ENCODE measurements around the gene HPSE2.

HPSE2 gene

DNA sequence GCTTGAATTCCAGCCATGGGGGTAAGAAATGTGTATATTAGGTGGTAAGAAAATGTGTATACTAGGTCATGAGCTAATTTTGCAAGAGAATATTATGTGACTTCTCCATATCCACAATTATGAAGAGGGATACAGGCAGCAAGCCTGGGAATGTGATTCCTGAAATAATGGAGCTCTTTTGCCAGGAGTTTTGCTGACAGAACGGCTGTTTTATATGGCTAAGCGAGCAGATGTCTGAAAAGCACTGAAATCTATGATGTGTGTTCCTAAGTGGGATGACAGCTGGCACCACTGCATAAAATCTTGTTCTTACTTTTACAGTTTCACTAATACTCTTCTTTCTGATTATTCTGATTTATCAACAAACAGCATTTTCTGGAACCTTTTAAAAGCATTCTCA is 402.9 kb downstream of the HPSE2 start:
- no peak for DNase-seq (ENCODE audit: low read depth)

DNA sequence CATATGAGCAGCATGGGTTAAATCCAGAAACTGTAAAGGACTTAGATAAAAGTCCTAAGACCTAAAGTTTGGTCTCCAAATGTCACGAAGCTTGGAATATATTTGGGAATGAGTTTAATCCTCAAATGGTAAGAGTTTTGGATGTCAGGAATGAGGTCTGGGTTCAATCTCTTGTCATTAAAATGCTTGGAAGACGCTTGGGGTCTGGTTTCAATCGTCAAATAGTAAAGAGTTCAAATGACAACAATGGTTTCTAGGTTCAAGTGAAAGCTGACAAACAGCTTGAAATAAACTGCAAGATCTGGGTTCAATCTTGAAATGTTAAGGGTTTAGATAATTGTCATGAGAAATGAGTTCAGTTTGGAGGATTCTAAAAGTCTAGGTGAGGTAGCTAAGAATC is 403.5 kb downstream of the HPSE2 start:
- DNase-seq (ENCODE audit: low read depth) = no peak

DNA sequence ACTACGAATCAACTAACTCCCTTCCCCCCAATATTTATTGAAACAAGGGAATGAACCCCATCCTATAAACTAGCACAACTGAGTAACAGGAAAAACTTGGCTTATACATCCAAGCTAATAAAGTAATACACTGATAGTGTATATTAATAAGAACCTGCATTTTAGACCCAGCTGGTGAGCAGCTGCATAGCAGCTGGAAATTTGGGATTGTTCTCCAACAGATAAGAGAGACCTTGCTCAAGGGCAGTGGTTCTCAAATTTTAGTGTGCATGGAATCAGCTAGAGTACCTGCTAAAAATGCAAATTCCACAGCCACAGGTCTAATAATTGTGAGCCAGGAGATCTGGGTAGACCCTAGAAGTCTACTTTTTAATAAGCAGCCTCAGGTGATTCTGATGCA is 404.3 kb downstream of the HPSE2 start:
- DNase-seq (ENCODE audit: low read depth) = no peak

DNA sequence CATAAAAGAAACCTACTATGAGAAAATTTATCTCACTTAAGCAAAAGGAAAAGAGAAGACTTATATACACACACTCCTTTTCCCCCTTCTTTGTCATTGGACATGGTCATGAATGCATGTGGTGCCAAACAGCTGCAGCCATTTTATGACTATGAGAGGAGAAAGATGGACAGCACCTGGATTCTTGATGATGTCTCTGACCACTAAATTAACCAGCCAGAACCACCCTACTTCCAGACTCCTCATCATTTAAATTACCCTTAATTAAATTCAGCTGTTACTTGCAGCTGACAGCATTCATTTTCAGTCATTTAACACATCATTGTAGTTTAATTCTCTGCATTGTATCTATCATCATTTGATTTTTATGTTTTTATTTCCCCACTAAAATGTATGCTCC is 409.9 kb downstream of the HPSE2 start:
- no peak for DNase-seq (ENCODE audit: low read depth)

DNA sequence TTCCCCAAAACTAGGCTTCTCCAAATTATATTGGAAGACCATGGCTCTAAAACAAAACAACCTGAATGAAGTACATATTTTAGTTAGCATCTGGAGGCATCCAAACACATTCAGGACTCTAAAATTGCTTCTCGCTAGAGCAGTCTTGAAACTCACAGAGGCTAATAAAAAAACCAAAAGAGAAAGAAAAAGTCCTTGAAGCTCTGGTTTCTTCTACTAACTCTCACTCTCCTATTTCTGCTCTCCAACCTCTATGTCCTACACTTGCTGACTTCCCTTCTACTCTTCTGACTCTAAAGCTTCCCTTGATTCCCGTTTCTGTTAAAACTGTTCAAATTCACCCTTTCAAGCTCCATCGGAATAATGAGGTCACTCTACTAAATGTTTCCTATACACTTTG is 418.3 kb downstream of the HPSE2 start:
- no peak for DNase-seq (ENCODE audit: low read depth)

DNA sequence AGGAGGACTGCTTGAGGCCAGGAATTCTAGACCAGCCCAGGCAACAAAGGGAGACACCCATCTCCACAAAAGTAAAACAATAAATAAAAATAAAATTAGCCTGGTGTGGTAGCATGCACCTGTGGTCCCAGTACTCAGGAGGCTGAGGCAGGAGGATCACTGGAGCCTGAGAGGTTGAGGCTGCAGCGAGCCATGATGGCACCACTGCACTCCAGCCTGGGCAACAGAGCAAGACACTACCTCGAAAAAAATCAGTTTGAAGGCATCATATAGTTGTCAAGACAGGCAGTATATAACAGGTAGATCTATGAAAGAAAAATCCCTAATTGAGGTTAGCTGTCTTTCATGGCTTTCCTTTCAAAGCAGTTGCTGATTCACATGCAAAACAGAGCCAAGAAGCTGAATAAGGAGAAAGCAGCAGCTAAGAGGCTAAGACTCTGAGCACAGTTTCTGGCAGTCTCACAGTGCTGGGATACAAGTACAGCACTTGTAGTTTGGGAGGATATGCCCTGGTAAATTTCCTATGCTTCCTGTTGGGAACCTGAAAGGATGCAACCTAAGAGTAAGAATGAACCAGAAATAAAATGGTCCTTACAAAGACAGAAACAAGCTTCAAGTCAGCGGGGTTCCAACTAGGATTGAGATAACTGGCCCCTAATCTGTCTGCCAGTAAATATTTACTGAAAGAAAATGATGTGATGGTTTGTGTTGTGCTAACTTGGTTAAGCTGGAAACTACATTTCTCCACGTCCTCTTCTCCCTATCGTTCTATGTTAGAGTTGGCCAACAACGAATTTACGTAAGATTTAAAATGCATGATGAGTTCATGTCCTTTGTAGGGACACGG is 420.4 kb downstream of the HPSE2 start:
- no peak for DNase-seq (ENCODE audit: low read depth)

DNA sequence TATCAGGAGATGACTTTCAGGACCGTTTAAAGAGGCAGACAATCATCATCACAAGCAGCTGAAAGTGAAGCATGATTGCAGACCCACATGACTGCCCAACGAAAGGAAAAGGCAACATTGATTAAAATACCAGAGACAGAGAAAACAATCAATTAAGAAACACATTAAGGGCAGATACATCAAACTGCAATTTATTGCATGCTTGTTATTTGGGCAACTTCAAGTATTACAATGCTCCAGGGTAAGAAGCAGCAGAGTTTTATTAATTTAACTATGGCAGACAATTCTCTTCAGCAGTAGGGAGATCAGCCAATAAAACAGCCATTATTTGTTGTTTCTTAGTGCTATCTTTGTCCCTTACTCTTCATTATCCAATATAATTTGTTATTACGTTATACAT is 421.2 kb downstream of the HPSE2 start:
- DNase-seq (ENCODE audit: low read depth) = no peak

DNA sequence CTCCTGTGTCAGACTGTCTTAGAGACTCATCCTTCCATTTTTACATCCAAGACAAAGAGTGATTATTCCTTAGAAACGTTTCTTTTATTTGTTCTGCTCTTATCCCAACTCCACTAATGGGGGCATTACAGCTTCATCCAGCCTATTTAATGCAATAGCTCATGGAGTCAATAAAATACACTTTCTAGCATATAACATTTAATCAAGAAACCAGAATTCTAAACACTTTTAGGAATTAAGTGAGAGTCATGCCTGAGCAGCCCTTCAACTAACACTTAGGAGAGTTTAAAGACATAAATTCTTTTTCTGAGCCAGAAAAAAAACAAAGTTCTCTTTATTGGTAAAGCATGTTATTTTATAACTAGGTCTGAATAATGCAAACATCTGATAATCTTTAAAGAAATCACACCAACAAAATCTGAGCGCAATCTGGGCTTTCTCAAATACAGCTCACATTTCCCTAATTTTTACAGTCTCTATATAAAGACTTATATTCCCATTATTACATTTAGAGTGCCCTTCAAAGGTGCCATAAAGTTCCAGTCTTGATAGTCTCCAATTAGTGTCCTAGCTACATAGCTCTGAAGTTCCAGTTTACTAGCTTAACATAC is 427.3 kb downstream of the HPSE2 start:
- DNase-seq (ENCODE audit: low read depth) = no peak

DNA sequence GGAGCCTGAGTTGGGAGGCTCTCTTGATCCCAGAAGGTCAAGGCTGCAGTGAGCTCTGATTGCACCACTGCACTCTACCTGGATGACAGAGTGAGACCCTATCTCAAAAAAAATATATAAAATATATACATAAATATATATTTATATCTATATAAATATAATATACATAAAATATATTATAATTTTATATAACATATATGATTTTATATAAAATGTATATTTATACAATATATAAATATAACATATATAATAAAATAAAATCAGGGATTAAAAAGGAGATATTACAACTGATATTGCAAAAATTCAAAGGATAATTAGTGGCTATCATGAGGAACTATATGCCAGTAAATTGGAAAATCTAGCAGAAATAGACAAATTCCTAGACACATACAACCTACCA is 435.4 kb downstream of the HPSE2 start:
- no peak for DNase-seq (ENCODE audit: low read depth)

DNA sequence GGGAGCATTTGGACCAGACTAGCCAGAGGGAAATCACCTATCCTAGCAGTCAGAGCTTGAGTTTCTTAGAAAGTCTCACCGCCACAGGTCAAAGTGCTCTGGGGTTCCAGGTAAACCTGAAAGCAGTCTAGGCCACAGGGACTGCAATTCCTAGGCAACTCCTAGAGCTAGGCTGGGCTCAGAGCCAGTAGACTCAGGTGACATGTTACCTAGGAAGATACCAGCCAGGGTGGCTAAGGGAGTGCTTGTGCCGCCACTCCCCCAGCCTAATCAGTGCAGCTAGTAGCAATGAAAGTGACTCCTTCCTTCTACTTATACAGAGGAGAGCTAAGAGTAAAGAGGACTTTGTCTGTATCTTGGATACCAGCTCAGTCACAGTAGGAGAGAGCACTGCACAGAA is 440.2 kb downstream of the HPSE2 start:
- DNase-seq (ENCODE audit: low read depth) = no peak

DNA sequence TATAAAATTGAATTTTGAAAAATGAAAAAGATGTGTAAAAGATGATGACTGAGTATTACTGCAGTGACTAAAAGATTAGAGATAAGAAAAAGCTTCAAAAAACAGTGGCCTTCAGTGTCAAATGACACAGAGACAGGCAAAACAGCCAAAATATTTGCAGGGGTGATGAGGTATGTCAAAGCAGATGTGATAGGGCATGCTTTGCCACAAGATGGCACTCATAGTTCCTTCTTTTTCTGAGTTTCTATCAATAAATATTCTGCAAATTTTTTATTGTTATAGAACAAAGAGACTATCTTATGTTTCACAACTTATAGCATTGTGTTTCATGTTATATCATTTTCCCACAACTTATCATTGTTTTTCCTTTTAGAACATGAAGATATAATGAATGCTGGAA is 444.8 kb downstream of the HPSE2 start:
- DNase-seq (ENCODE audit: low read depth) = no peak

DNA sequence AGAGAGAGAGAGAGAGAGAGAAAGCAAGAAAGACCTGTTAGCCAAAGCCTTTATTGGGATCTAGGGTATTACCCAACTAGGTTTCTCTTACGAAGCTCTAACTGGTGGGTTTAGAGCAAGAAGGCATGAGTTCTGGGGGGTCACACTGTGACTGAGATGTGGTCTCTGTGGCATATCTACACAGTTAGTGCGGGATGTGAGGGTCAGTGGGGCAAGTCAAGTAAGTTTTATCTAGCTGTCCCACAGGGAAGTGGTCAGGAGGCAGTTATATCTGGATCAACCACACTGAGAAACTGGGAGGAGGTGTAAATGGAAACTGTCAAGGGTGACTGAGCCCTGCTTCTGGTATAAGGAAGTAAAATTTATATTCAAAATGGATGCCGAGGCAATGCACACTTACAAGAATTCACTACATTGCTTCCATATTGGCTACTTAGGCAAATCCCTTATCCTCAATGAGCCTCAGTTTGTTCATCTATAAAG is 457.3 kb downstream of the HPSE2 start:
- DNase-seq (ENCODE audit: low read depth) = no peak

DNA sequence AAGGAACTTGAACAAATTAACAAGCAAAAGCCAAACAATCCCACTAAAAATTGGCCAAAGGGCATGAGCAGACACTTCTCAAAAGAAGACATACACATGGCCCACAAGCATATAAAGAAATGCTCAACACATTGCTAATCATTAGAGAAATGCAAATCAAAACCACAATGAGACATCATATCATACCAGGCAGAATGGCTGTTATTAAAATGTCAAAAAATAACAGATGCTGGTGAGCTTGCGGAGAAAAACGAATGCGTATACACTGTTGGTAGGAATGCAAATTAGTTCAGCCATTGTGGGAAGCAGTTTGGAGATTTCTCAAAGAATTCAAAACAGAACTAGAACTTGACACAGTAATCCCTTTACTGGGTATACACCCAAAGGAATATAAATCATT is 477.2 kb downstream of the HPSE2 start:
- DNase-seq (ENCODE audit: low read depth) = no peak

DNA sequence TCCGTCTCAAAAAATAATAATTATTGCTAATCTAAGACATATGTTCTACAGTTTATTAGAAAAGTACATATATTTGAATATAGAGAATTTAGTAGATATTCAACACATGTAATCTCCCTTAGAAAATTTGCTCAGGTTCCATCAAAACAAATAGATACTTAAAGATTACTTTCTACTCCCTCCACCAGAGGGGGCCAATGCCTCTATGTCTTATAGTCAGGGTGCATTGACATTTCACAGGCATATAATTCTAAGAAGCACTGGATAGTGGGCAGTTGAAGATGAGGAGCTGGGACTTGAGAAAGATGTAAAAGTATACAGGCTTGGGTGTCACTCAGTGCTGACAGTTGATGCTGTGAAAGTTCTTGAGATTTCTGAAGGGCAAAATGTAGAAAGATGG is 487.4 kb downstream of the HPSE2 start:
- DNase-seq (ENCODE audit: low read depth) = no peak

DNA sequence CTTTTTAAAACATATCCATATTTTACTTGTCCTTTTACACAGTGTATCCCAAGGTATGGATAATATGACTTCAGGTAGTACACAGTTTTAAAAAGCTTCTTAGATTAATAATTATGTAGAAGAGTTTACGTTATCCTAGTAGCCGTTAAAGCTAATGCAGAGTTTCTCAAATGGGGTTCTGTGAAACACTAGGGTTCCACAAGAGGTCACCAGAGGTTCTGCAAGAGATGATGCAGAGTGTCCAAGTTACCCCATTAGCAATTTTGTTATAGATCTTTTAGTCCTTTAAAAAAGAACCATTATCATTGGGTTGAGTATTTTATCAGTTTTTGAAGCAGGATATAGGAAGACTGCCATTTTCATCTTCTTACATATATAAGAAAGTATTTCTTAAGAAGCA is 490.0 kb downstream of the HPSE2 start:
- DNase-seq (ENCODE audit: low read depth) = no peak

DNA sequence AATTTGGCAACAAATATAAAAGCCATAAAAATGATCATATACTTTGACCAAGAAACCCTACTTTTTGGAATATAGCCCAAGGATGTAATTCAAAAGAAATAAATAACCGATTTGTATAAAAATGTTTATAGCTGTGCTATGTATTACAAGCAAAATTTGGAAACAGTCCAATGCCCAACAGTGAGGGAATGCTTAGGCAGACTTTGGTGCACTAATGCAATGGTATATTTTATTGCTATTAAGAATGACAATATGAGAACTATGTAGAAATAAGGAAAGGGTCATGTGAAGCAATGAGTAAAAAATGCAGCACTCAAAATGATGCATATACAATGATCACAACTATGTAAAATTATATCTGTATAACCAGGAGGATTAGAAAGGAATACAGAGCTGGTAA is 515.1 kb downstream of the HPSE2 start:
- no peak for DNase-seq (ENCODE audit: low read depth)

DNA sequence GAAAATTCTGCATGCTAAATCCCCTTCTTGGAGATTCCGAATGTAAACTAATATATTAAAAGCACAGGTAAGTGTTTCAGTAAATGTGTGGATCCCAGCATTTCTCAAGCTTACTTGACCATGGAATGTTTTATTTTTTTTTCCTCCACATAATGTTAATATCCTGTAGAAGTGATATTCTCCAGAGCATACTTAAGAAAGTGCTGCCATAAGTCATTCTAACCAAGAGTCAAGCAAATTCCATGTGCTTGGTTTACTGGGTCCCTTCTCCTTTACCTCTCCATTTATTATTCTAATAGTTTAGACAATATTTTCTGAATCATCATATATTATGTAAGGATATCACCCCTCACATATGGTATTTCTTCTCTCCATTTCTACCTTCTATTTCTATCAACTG is 522.1 kb downstream of the HPSE2 start:
- no peak for DNase-seq (ENCODE audit: low read depth)

DNA sequence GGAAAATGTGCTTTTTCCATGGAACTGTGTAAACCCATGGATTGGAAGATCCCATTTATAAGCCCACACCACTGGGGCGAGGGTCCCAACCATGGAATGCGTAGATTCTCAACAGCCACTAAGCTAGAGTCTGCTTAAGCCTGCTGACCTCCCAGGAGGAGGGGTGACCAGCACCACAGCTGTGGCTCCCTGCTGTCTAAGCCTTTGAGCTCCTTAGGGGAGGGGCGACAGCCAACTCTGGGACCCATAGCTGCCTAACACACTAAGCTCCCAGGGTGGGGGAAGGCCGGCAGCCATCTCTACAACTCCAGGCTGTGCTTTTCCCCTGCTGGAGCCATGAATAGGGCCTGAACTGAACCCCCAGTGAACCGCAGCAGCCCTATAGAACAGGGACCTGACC is 539.1 kb downstream of the HPSE2 start:
- no peak for DNase-seq (ENCODE audit: low read depth)

DNA sequence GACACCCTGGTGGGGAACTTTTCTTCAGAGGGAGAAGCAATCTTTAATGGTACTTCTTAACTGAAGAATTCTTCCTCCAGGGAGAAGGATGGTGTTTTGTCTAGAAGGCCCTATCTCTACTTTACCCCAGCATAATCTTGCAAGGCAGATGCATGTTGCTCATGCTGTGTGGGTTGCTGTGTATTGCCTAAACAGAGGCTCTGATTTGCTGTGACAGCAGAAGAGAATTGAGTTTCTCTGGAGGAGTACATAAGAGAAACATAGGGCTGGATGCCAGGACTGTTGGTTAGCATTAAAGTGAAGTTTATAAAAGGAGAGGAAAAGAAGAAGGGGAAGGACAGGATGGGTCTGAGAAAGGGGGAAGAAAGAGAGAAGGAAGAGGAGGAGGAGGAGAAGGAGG is 540.8 kb downstream of the HPSE2 start:
- DNase-seq (ENCODE audit: low read depth) = no peak

DNA sequence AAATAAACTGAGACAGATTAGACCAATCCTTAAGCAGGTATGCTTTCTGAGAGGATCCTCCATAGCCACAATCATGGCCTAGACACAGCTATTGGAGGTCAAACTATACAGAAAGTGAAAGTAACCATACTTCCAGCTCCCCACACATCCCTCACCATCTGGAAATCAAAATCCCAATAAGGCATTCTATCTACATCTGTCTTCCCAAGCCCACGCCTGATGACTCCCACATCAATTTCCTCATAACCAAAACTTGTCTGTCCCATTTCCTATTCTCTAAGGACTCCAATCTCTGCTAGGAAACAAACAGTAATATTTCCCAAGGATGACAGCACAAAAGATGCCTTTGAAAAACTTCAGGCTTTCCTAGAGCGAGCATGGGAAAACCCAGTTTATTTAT is 541.6 kb downstream of the HPSE2 start:
- no peak for DNase-seq (ENCODE audit: low read depth)

DNA sequence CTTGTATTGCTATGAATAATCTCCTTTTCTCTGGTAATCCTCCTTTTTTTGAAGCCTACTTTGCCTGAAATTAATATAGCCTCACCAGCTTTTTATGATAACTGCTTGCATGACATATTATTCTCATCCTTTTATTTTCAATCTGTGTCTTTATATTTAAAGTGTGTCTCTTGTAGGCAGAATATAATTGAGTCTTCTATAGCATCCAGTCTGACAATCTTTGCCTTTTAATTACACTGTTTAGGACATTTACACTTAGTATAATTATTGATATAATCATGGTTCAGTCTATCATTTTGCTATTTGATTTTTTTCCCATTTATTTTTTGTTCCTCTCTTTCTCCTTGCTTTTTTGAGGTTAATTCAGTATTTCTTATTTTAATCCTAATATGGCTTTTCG is 548.0 kb downstream of the HPSE2 start:
- no peak for DNase-seq (ENCODE audit: low read depth)

DNA sequence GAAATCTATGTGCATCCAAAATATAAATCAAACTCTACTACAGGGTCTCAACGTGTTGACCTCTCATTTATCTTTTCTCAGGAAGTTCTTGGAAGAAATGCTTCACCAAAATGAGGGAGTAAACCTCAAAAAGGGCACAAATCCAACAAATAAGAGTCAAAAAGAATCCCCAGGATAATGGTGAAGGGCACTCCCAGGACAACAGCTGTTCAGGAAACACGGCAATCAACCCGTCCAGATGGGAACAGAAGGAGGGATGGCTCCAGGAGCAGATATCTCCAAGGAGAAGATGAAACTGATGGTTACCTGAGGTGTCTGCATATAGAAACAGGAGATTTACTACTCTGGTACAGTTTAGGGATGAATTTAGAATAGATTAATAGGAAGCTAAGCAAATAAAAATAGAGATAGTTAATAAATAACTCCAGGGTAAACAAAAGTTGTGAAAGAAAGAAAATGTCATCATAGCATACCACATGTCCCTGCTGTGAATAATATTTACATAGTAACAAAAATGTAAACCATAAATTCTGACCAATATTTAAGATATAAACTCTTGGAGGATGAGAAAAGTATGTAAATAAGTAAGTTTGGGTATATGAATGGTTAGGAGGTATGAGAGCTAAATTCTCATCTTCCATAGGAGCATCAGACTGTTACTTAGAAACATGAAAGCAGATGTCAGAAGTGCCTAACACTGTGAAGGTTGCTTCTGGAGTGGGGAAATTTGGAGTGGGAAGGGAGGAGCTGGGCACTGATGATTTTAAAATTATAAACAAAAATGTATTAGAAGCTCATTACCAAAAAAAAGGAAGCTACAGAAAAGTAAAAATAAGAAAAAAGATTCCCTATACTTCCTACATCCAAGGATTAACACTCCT is 551.4 kb downstream of the HPSE2 start:
- no peak for DNase-seq (ENCODE audit: low read depth)

DNA sequence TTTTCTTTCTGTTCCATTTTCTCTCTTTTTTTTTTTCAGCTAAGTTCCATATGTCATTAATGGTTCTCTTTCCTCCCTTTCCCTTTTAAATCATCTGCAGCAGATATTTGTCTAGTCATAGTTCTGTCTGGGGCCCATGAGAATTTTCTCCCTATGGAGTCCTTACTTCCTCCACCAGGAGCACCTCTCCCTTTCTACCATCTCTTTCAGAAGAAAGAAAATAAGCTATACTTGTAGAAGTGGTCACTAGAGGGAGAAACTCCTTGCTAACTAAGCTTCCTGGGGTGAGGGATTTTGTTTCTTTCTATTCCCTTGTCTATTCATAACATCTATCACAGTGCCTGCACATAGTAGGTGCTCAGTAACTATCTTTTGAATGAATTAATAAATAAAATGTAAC is 558.8 kb downstream of the HPSE2 start:
- no peak for DNase-seq (ENCODE audit: low read depth)
